H1 (cell line): Measurements from ENCODE around the gene TP53BP1. TPM values are rescaled to one million over a fixed set of nuclear protein-coding genes. Genes with fewer than 3 reads are reported as not detected.

ENCODE experiments used
- CTCF ChIA-PET: fragments of 300-600 bp; sonication (Branson Sonifier 250); formaldehyde crosslinking; loops from one replicate; lab custom pipeline; 2021; ENCODE audit not compliant: partially characterized antibody; lab: Charles Lee
- POLR2A ChIA-PET: fragments of 300-600 bp; sonication (Branson Sonifier 250); formaldehyde crosslinking; loops from one replicate; lab custom pipeline; 2021; ENCODE audit warnings: inconsistent platforms; ENCODE audit not compliant: partially characterized antibody; lab: Charles Lee
- DNase-seq, 2 experiments: peaks; one replicate each; pipeline versions ENCODE4 v3.0.0 to v3.0.0-alpha.2; 2010 to 2022; ENCODE audit warnings: low spot score in 2 of 2, low read depth in 1 of 2, mixed read lengths in 1 of 2
- FAIRE-seq: peaks from 2 replicates; lab custom pipeline; 2011; peaks lifted over from hg19 to GRCh38; lab: Jason Lieb, UNC
- H2AFZ ChIP-seq: 2 replicates; pipeline ENCODE4 v1.8.1; 2012; ENCODE audit warnings: low read length, inconsistent platforms
- H2AK5ac ChIP-seq: 2 replicates; pipeline ENCODE4 v1.6.1; 2013; ENCODE audit warnings: low read depth, low read length
- H2BK120ac ChIP-seq: replicated peaks from 2 replicates; pipeline ENCODE3; 2013; ENCODE audit warnings: low read depth, low read length, inconsistent platforms
- H2BK12ac ChIP-seq: 2 replicates; pipeline ENCODE4 v1.6.1; 2013; ENCODE audit warnings: low read depth, low read length
- H2BK15ac ChIP-seq: 2 replicates; pipeline ENCODE4 v1.6.1; 2013; ENCODE audit warnings: low read length
- H2BK20ac ChIP-seq: 2 replicates; pipeline ENCODE4 v1.6.1; 2013; ENCODE audit warnings: low read length
- H2BK5ac ChIP-seq: 2 replicates; pipeline ENCODE4 v1.6.1; 2013; ENCODE audit warnings: low read depth, low read length
- H3K14ac ChIP-seq: 2 replicates; pipeline ENCODE4 v1.6.1; 2013; ENCODE audit warnings: inconsistent platforms; ENCODE audit not compliant: insufficient read length
- H3K18ac ChIP-seq: 2 replicates; pipeline ENCODE4 v1.6.1; 2013; ENCODE audit warnings: low read length; ENCODE audit errors: extremely low read depth
- H3K23ac ChIP-seq: 2 replicates; pipeline ENCODE4 v1.6.1; 2013; ENCODE audit warnings: inconsistent platforms; ENCODE audit not compliant: insufficient read length
- H3K23me2 ChIP-seq: 2 replicates; pipeline ENCODE4 v1.6.1; 2013; ENCODE audit warnings: low read depth, low read length
- H3K27ac ChIP-seq: 2 replicates; pipeline ENCODE4 v1.6.1; 2011; ENCODE audit warnings: low read depth, low read length, inconsistent platforms
- H3K27me3 ChIP-seq, 4 experiments: replicated peaks in 1 of 4; 1 replicate in 1 of 4; 2 replicates in 3 of 4; pipeline versions ENCODE4 v1.6.1 to v1.8.1; 2011 to 2013; ENCODE audit warnings: low read length in 3 of 4, mild to moderate bottlenecking in 3 of 4, inconsistent platforms in 2 of 4, mixed read lengths in 2 of 4, moderate library complexity in 1 of 4; ENCODE audit not compliant: control insufficient read depth in 3 of 4, insufficient read depth in 3 of 4; ENCODE audit errors: extremely low read depth in 1 of 4
- H3K36me3 ChIP-seq, 4 experiments: 2 replicates each; pipeline versions ENCODE4 v1.6.1 to v1.8.1; 2011 to 2013; ENCODE audit warnings: mild to moderate bottlenecking in 4 of 4, low read length in 3 of 4, moderate library complexity in 2 of 4, control low read depth in 1 of 4, inconsistent platforms in 1 of 4; ENCODE audit not compliant: insufficient read depth in 4 of 4, control insufficient read depth in 2 of 4
- H3K4ac ChIP-seq: replicated peaks from 2 replicates; pipeline ENCODE3; 2013; ENCODE audit warnings: low read length, low read depth, mixed read lengths, inconsistent platforms; ENCODE audit not compliant: insufficient read length
- H3K4me1 ChIP-seq, 4 experiments: replicated peaks in 1 of 4; 1 replicate in 1 of 4; 2 replicates in 3 of 4; pipeline versions ENCODE4 v1.6.1 to v1.8.1; 2011 to 2013; ENCODE audit warnings: low read length in 3 of 4, inconsistent platforms in 2 of 4, mixed read lengths in 1 of 4; ENCODE audit not compliant: insufficient read depth in 4 of 4, control insufficient read depth in 3 of 4
- H3K4me2 ChIP-seq, 2 experiments: 2 replicates each; pipeline versions ENCODE4 v1.6.1 to v1.8.1; 2011 to 2013; ENCODE audit warnings: low read depth in 2 of 2, low read length in 2 of 2, control low read depth in 1 of 2, inconsistent platforms in 1 of 2, mild to moderate bottlenecking in 1 of 2; ENCODE audit not compliant: insufficient read depth in 1 of 2
- H3K4me3 ChIP-seq, 4 experiments: fragments of 200-600, 300-600 bp in 1 of 4; sonication (generic), shearing (Covaris generic), sonication (Bioruptor Twin) in 1 of 4; 2 replicates each; pipeline versions ENCODE4 v1.5.1 to v1.8.1; 2011 to 2016; ENCODE audit warnings: low read length in 4 of 4, low read depth in 3 of 4, control low read depth in 2 of 4, inconsistent platforms in 2 of 4, mild to moderate bottlenecking in 2 of 4, mixed read lengths in 1 of 4, moderate library complexity in 1 of 4; ENCODE audit not compliant: insufficient read depth in 2 of 4; ENCODE audit errors: extremely low read depth in 1 of 4
- H3K56ac ChIP-seq: replicated peaks from 2 replicates; pipeline ENCODE3; 2013; ENCODE audit warnings: low read depth, mild to moderate bottlenecking, mixed read lengths, low read length, inconsistent platforms; ENCODE audit not compliant: insufficient read length
- H3K79me1 ChIP-seq: 2 replicates; pipeline ENCODE4 v1.6.1; 2013; ENCODE audit warnings: low read depth, low read length, control low read depth
- H3K79me2 ChIP-seq, 2 experiments: 2 replicates each; pipeline versions ENCODE4 v1.6.1 to v1.8.1; 2012 to 2013; ENCODE audit warnings: low read length in 2 of 2, mild to moderate bottlenecking in 2 of 2, inconsistent platforms in 1 of 2; ENCODE audit not compliant: insufficient read depth in 2 of 2, control insufficient read depth in 1 of 2
- H3K9ac ChIP-seq, 4 experiments: replicated peaks in 1 of 4; 1 replicate in 1 of 4; 2 replicates in 3 of 4; pipeline versions ENCODE4 v1.6.1 to v1.8.1; 2011 to 2013; ENCODE audit warnings: low read depth in 3 of 4, low read length in 3 of 4, control low read depth in 2 of 4, mild to moderate bottlenecking in 2 of 4, moderate library complexity in 2 of 4, inconsistent platforms in 1 of 4; ENCODE audit errors: extremely low read depth in 1 of 4
- H3K9me3 ChIP-seq, 2 experiments: 2 replicates each; pipeline versions ENCODE4 v1.6.1 to v1.8.1; 2012 to 2013; ENCODE audit warnings: mild to moderate bottlenecking in 2 of 2, moderate library complexity in 2 of 2, control low read depth in 1 of 2, inconsistent platforms in 1 of 2, low read depth in 1 of 2, low read length in 1 of 2, mixed read lengths in 1 of 2; ENCODE audit not compliant: insufficient read depth in 2 of 2
- H4K20me1 ChIP-seq, 2 experiments: replicated peaks in 1 of 2; 2 replicates each; pipeline versions ENCODE3 to v1.8.1; 2011 to 2013; ENCODE audit warnings: inconsistent platforms in 2 of 2, low read length in 2 of 2, mild to moderate bottlenecking in 1 of 2; ENCODE audit not compliant: insufficient read depth in 2 of 2, control insufficient read depth in 1 of 2
- H4K5ac ChIP-seq: 2 replicates; pipeline ENCODE4 v1.6.1; 2013; ENCODE audit warnings: low read length, low read depth, mixed read lengths, inconsistent platforms; ENCODE audit not compliant: insufficient read length
- H4K8ac ChIP-seq: 2 replicates; pipeline ENCODE4 v1.8.0; 2013; ENCODE audit warnings: mild to moderate bottlenecking, moderate library complexity, low read length, inconsistent platforms; ENCODE audit not compliant: insufficient read depth; ENCODE audit errors: extremely low read depth
- H4K91ac ChIP-seq: replicated peaks from 2 replicates; pipeline ENCODE3; 2013; ENCODE audit warnings: low read length, mixed read lengths, inconsistent platforms; ENCODE audit not compliant: insufficient read length
- ASH2L ChIP-seq: fragments of 200-600, 300-600 bp; sonication (generic); IDR thresholded peaks from one replicate; pipeline ENCODE4 v1.7.1; 2017; ENCODE audit warnings: low read length
- CBX5 ChIP-seq: fragments of 300-800, 300-1000 bp; sonication (generic); IDR thresholded peaks from 2 replicates; pipeline ENCODE4 v1.7.1; 2016; ENCODE audit warnings: antibody characterized with exemption, low read length, low read depth
- E2F6 ChIP-seq: IDR thresholded peaks from 2 replicates; pipeline ENCODE4 v1.6.1; 2012; ENCODE audit warnings: inconsistent platforms
- EGR1 ChIP-seq: IDR thresholded peaks from 2 replicates; pipeline ENCODE4 v1.6.1; 2011; ENCODE audit warnings: low read depth, low read length, borderline replicate concordance
- GTF2F1 ChIP-seq: IDR thresholded peaks from 2 replicates; pipeline ENCODE4 v1.6.1; 2012; ENCODE audit warnings: low read depth, low read length, improper control_type of control experiment, borderline replicate concordance
- HDAC6 ChIP-seq: IDR thresholded peaks from one replicate; pipeline ENCODE4 v1.7.1; 2012; ENCODE audit warnings: low read depth, mild to moderate bottlenecking, inconsistent platforms, low read length, moderate library complexity
- MAX ChIP-seq: IDR thresholded peaks from 2 replicates; pipeline ENCODE4 v1.6.1; 2012; ENCODE audit warnings: inconsistent platforms
- NANOG ChIP-seq: IDR thresholded peaks from 2 replicates; pipeline ENCODE4 v1.6.1; 2011; ENCODE audit warnings: low read length, low read depth, mild to moderate bottlenecking, inconsistent platforms; ENCODE audit not compliant: insufficient read depth, poor library complexity, severe bottlenecking
- RFX5 ChIP-seq: IDR thresholded peaks from 2 replicates; pipeline ENCODE4 v1.6.1; 2011; ENCODE audit warnings: low read depth, low read length, improper control_type of control experiment, borderline replicate concordance
- RNF2 ChIP-seq: fragments of 200-900, 300-1000 bp; sonication (generic); IDR thresholded peaks from 2 replicates; pipeline ENCODE4 v1.7.1; 2016; ENCODE audit warnings: borderline replicate concordance, low read depth, mild to moderate bottlenecking, antibody characterized with exemption, low read length; ENCODE audit not compliant: poor library complexity, severe bottlenecking; ENCODE audit errors: missing control alignments
- SIX5 ChIP-seq: IDR thresholded peaks from 2 replicates; pipeline ENCODE4 v1.6.1; 2011; ENCODE audit warnings: mild to moderate bottlenecking, low read depth, low read length
- SUZ12 ChIP-seq: fragments of 200-600 bp; sonication (generic); IDR thresholded peaks from 2 replicates; pipeline ENCODE4 v1.6.1; 2012; ENCODE audit warnings: mild to moderate bottlenecking, inconsistent platforms, low read length, moderate library complexity, mixed read lengths
- YY1 ChIP-seq: IDR thresholded peaks from 2 replicates; pipeline ENCODE4 v1.6.1; 2011; ENCODE audit warnings: low read depth, mild to moderate bottlenecking, low read length
- WGBS, 2 experiments: shearing (Covaris generic) in 1 of 2; methylation state at CpG; one replicate each; pipeline versions ENCODE4 v1.1.6 to v1.1.7; 2013 to 2015; ENCODE audit warnings: low lambda C conversion rate in 2 of 2, mixed read lengths in 2 of 2, inconsistent platforms in 1 of 2, low coverage in 1 of 2, missing lambda C conversion rate in 1 of 2; ENCODE audit not compliant: insufficient replicate concordance in 2 of 2, insufficient coverage in 1 of 2, insufficient read length in 1 of 2; ENCODE audit errors: extremely low coverage in 1 of 2, missing lambda C conversion rate in 1 of 2; 5-methylcytosine and 5-hydroxymethylcytosine counted together
- polyA plus RNA-seq, 7 experiments: library from polyadenylated mRNA; depleted of rRNA in 3 of 7; stranded (reverse) in 5 of 7; unstranded in 2 of 7; fragments of >200 nt in 5 of 7; fragments of 200-250 nt in 2 of 7; gene quantifications; 1 replicate in 5 of 7; 2 replicates in 1 of 7; 4 replicates in 1 of 7; pipeline versions ENCODE4 v1.2.1 to v1.2.3, GENCODE V29; 2011 to 2013; ENCODE audit warnings: missing spikeins in 2 of 7, mixed read lengths in 2 of 7
- total RNA-seq: library from RNA; stranded (reverse); fragmentation: NEBNext Ultra II Directional; extraction: Animal tissue kit (Norgen Biotek cat#: 25700); gene quantifications from 2 replicates; pipeline ENCODE4 v1.2.1, GENCODE V29; 2021

TP53BP1 gene
- total and polyA plus RNA-seq, 2 of the 8 experiments (the other 6 are each of a cell fraction or from before 2014, with no cell fraction given), result 34.1 to 63.6 TPM

- Histone ChIP-seq H4K5ac (no peak overlapping the region), H3K56ac (no peak overlapping the region), H3K18ac (no peak overlapping the region), H2BK20ac (no peak overlapping the region), H4K20me1 (peaks cover 0 to 2% of the 10 kb centered on the region in 2 experiments), H3K4ac (no peak overlapping the region), H3K36me3 (peaks cover 10 to 62% (median 28%) of the 10 kb centered on the region in 4 experiments; a peak in 7 of 8 replicates), H3K14ac (no peak overlapping the region), H2BK15ac (no peak overlapping the region), H2BK5ac (no peak overlapping the region), H3K79me1 (no peaks in the 10 kb centered on the region), H3K79me2 (peaks cover 0 to 48% of the 10 kb centered on the region in 2 experiments; a peak in 2 of 4 replicates), H2AFZ (no peak overlapping the region), H2BK120ac (no peak overlapping the region), H4K91ac (no peak overlapping the region), H3K4me2 (no peak overlapping the region), H3K9ac (no peak overlapping the region), H3K4me1 (peaks cover 3 to 13% (median 4%) of the 10 kb centered on the region in 4 experiments; a peak in 4 of 7 replicates), H3K23me2 (peaks cover 14% of the 10 kb centered on the region; the same call in 1 of the 2 replicates)
- CTCF ChIA-PET, result interaction anchor here (0.6 to 8.7 kb wide), 6 partner anchors 12 to 276 kb away, joined by 3 to 121 read pairs (median 4); partner anchors contain the start of gene MAP1A
- POLR2A ChIA-PET, result interaction anchor here (0.7 to 8.0 kb wide), 3 partner anchors 21 to 82 kb away, joined by 3 to 81 read pairs (median 4); no protein-coding TSS in a partner anchor
- FAIRE-seq, result no peak
- 89% methylated on average over 1 of the region's 1 CpG; no CpG with 5 or more reads in 1 of the 2 experiments for whole genome bisulfite sequencing, 2 experiments
- TF ChIP-seq RFX5 (no peak), GTF2F1 (no peak), SUZ12 (no peak), NANOG (no peak), YY1 (no peak), E2F6 (no peak), SIX5 (no peak), HDAC6 (no peak), ASH2L (no peak), CBX5 (no peak), MAX (no peak), RNF2 (no peak), EGR1 (no peak)
- TF ChIP-seq, all 59 proteins: peak for 0
- DNase-seq, result no peak
- Histone ChIP-seq H3K27me3 (no peaks in the 10 kb centered on the region), H2AK5ac (no peak overlapping the region), H3K23ac (no peak overlapping the region), H3K9me3 (no peaks in the 10 kb centered on the region), H2BK12ac (no peak overlapping the region), H3K27ac (no peak overlapping the region), H3K4me3 (no peak overlapping the region), H4K8ac (no peak overlapping the region)
Observed at GRCh38 chr15:43489191-43489590, 3.8 kb downstream of the TP53BP1 start.
